CD14-positive monocyte (primary cell): Measurements from ENCODE around the gene YBX2. TPM values are rescaled to one million over a fixed set of nuclear protein-coding genes. Genes with fewer than 3 reads are reported as not detected.

ENCODE experiments used
- DNase-seq, 3 donors: peaks; one replicate each; pipeline ENCODE4 v3.0.0-alpha.2; 2011 to 2022
- H2AFZ ChIP-seq: 2 replicates; pipeline ENCODE4 v1.6.0; 2012; ENCODE audit warnings: mild to moderate bottlenecking, low read depth, low read length, inconsistent platforms; ENCODE audit not compliant: insufficient read depth, poor library complexity, severe bottlenecking
- H3K27ac ChIP-seq, 2 donors: 1 replicate in 1 of 2; 2 replicates in 1 of 2; pipeline ENCODE4 v1.5.1; 2012 to 2013; ENCODE audit warnings: low read length in 2 of 2, control low read depth in 1 of 2, inconsistent platforms in 1 of 2, low read depth in 1 of 2, mild to moderate bottlenecking in 1 of 2
- H3K27me3 ChIP-seq, 2 donors: one replicate each; pipeline versions ENCODE4 v1.6.0 to v1.6.1; 2011 to 2013; ENCODE audit warnings: low read length in 2 of 2; ENCODE audit not compliant: control insufficient read depth in 2 of 2, insufficient read depth in 2 of 2
- H3K36me3 ChIP-seq, 2 donors: replicated peaks in 1 of 2; 1 replicate in 1 of 2; 2 replicates in 1 of 2; pipeline versions ENCODE4 v1.5.1 to v1.6.1; 2012 to 2013; ENCODE audit warnings: low read length in 2 of 2, control low read depth in 1 of 2, inconsistent platforms in 1 of 2, mild to moderate bottlenecking in 1 of 2; ENCODE audit not compliant: insufficient read depth in 2 of 2, control insufficient read depth in 1 of 2
- H3K4me1 ChIP-seq, 2 donors: 1 replicate in 1 of 2; 2 replicates in 1 of 2; pipeline versions ENCODE4 v1.5.1 to v1.6.1; 2012 to 2013; ENCODE audit warnings: low read length in 2 of 2, control low read depth in 1 of 2, inconsistent platforms in 1 of 2, mild to moderate bottlenecking in 1 of 2, moderate library complexity in 1 of 2; ENCODE audit not compliant: insufficient read depth in 2 of 2, control insufficient read depth in 1 of 2
- H3K4me2 ChIP-seq: replicated peaks from 2 replicates; pipeline ENCODE3; 2012; ENCODE audit warnings: low read length, moderate library complexity, mild to moderate bottlenecking; ENCODE audit not compliant: poor library complexity, severe bottlenecking; ENCODE audit errors: extremely low read depth
- H3K4me3 ChIP-seq, 3 experiments: fragments of 200-600 bp in 1 of 3; sonication (generic) in 1 of 3; replicated peaks in 1 of 3; 1 replicate in 2 of 3; 2 replicates in 1 of 3; pipeline ENCODE4 v1.5.1; 2011 to 2013; ENCODE audit warnings: low read length in 3 of 3, mild to moderate bottlenecking in 3 of 3, control low read depth in 2 of 3, low read depth in 2 of 3, inconsistent platforms in 1 of 3, moderate library complexity in 1 of 3
- H3K79me2 ChIP-seq: 2 replicates; pipeline ENCODE4 v1.6.0; 2012; ENCODE audit warnings: mild to moderate bottlenecking, control low read depth, inconsistent platforms, low read length, moderate library complexity; ENCODE audit not compliant: insufficient read depth
- H3K9ac ChIP-seq: 2 replicates; pipeline ENCODE4 v1.6.0; 2017; ENCODE audit warnings: low read length, mild to moderate bottlenecking; ENCODE audit not compliant: insufficient read depth, poor library complexity, severe bottlenecking
- H3K9me3 ChIP-seq, 2 donors: replicated peaks in 1 of 2; 1 replicate in 1 of 2; 2 replicates in 1 of 2; pipeline versions ENCODE4 v1.5.1 to v1.6.1; 2012 to 2013; ENCODE audit warnings: low read length in 2 of 2, control low read depth in 1 of 2; ENCODE audit not compliant: control insufficient read depth in 1 of 2, insufficient read depth in 1 of 2
- H4K20me1 ChIP-seq: 2 replicates; pipeline ENCODE4 v1.6.0; 2012; ENCODE audit warnings: mild to moderate bottlenecking, low read length, control low read depth, moderate library complexity; ENCODE audit not compliant: insufficient read depth
- H3K27ac Mint-ChIP-seq, 7 donors: one replicate each; pipeline ENCODE4 v1.8.0; 2020; ENCODE audit warnings: mild to moderate bottlenecking in 7 of 7, mixed read lengths in 7 of 7, moderate library complexity in 6 of 7, inconsistent platforms in 2 of 7
- H3K27me3 Mint-ChIP-seq, 3 donors: one replicate each; pipeline ENCODE4 v1.8.0; 2021 to 2022; ENCODE audit warnings: low read depth in 3 of 3, mild to moderate bottlenecking in 3 of 3, mixed read lengths in 3 of 3, moderate library complexity in 3 of 3, inconsistent platforms in 1 of 3
- H3K36me3 Mint-ChIP-seq, 2 donors: one replicate each; pipeline ENCODE4 v1.8.0; 2020; ENCODE audit warnings: mixed read lengths in 2 of 2, inconsistent platforms in 1 of 2, mild to moderate bottlenecking in 1 of 2
- H3K4me1 Mint-ChIP-seq: one replicate; pipeline ENCODE4 v1.8.0; 2020; ENCODE audit warnings: mild to moderate bottlenecking, mixed read lengths
- H3K4me3 Mint-ChIP-seq, 2 donors: one replicate each; pipeline ENCODE4 v1.8.0; 2020; ENCODE audit warnings: mild to moderate bottlenecking in 2 of 2, mixed read lengths in 2 of 2, moderate library complexity in 1 of 2
- H3K9me3 Mint-ChIP-seq, 7 donors: one replicate each; pipeline ENCODE4 v1.8.0; 2020 to 2022; ENCODE audit warnings: mixed read lengths in 7 of 7, mild to moderate bottlenecking in 6 of 7, moderate library complexity in 6 of 7, inconsistent platforms in 2 of 7
- CTCF ChIP-seq: fragments of 200-600 bp; IDR thresholded peaks from one replicate; pipeline ENCODE4 v1.8.0; 2022; ENCODE audit warnings: antibody characterized with exemption, mild to moderate bottlenecking
- WGBS: methylation state at CpG from one replicate; pipeline ENCODE4 v1.1.5; 2013; ENCODE audit warnings: missing lambda C conversion rate; ENCODE audit not compliant: insufficient coverage; 5-methylcytosine and 5-hydroxymethylcytosine counted together
- intact Hi-C, 2 donors: fragments of 100-400 bp; cut with micrococcal nuclease; formaldehyde crosslinking; loops; one replicate each; pipeline versions ENCODE4 v1.15.0 to v1.15.1; 2023
- polyA plus RNA-seq, 3 donors: library from polyadenylated mRNA; depleted of rRNA in 1 of 3; unstranded in 2 of 3; stranded (reverse) in 1 of 3; fragments of 300-500 nt in 2 of 3; fragments of >200 nt in 1 of 3; fragmentation: Illumina TruSeq in 2 of 3; gene quantifications; 1 replicate in 2 of 3; 2 replicates in 1 of 3; pipeline ENCODE4 v1.2.3, GENCODE V29; 2012 to 2021

The YBX2 gene
- polyA plus RNA-seq, 3 donors: not detected

DNA sequence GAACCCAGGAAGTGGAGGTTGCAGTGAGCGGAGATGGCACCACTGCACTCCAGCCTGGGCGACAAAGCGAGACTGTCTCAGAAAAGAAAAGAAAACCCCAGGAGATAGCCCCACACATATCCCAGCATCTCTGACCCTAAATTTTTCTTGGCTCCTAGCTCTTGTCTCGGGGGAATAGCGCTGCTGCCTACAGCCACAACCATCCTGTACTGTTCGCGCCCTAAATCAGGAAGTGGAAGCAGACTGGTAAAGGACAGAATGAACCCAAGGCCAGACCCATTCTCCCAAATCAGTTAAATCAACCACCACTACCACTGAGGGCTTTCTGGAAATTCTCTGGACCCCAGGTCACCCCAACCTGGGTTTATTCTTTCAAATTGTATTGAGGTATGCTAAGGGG, 44.6 kb downstream of the YBX2 start:
- H3K9me3 ChIP-seq: no peaks in the 10 kb centered on the region
- Mint-ChIP-seq H3K27ac (peak overlapping the region; percentile 85 to 100 (median 95)), H3K4me1 (peaks cover 34% of the 10 kb centered on the region), H3K27me3 (no peaks in the 10 kb centered on the region), H3K4me3 (peak overlapping the region; percentile 90 to 93), H3K36me3 (peaks cover 28 to 38% of the 10 kb centered on the region in 2 donors), H3K9me3 (no peaks in the 10 kb centered on the region)
- no peak overlapping the region for H2AFZ ChIP-seq
- TF ChIP-seq CTCF: no peak
- peaks cover 78% of the 10 kb centered on the region for H3K79me2 ChIP-seq
- no peaks in the 10 kb centered on the region for H3K27me3 ChIP-seq
- peak overlapping the region; percentile 97 for H3K9ac ChIP-seq
- peaks cover 5% of the 10 kb centered on the region for H4K20me1 ChIP-seq
- H3K4me3 ChIP-seq: peak overlapping the region; percentile 73 to 93 (median 87)
- DNase-seq: peak in 1 of 3 donors; percentile 35
- H3K4me2 ChIP-seq: peak overlapping the region; percentile 86
- H3K36me3 ChIP-seq: peaks cover 24 to 27% of the 10 kb centered on the region in 2 donors
- H3K4me1 ChIP-seq: peaks cover 31 to 36% of the 10 kb centered on the region in 2 donors
- WGBS: 46% methylated on average over 7 of the region's 7 CpGs
- H3K27ac ChIP-seq: peak overlapping the region; percentile 100
- intact Hi-C loops: loop anchor here (5.0 to 10.0 kb wide), 4 partner anchors 33 to 315 kb away; partner anchors contain the start of genes ACADVL (in 1 of the 2), DLG4 (in 1 of the 2), EIF5A (in 1 of the 2) and SENP3 (in 1 of the 2)

DNA sequence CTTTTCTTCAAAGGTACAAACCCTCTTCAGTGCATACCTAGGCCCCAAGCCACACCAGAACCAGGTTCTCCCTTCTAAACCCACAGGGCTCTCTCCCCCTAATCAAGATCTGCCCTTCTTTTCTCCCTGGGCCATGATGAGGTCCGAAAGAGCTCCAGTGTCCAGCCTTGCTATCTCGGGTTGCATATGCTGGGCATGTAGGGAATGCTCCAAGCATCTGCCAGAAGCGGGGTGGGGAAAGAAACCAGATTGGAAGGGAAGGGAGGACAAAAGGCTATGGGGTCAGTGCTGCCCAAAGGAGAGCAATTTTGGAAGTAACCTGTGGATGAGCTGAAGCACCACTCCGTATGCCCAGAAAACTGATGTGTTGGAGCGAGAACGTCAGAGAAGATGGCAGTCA, 45.2 kb downstream of the YBX2 start:
- H3K4me1 ChIP-seq: peaks cover 31 to 36% of the 10 kb centered on the region in 2 donors
- peak overlapping the region in 1 of 2 donors; percentile 9 for H3K27ac ChIP-seq
- H3K79me2 ChIP-seq: peaks cover 76% of the 10 kb centered on the region
- H3K36me3 Mint-ChIP-seq: peaks cover 28 to 38% of the 10 kb centered on the region in 2 donors
- H3K27me3 ChIP-seq: no peaks in the 10 kb centered on the region
- peak overlapping the region in 5 of 7 donors; percentile 4 to 95 (median 95) for H3K27ac Mint-ChIP-seq
- no peak for DNase-seq
- H3K4me1 Mint-ChIP-seq: peaks cover 34% of the 10 kb centered on the region
- H3K4me3 ChIP-seq: no peak overlapping the region
- intact Hi-C loops: no loop called here
- TF ChIP-seq CTCF: no peak
- peaks cover 26 to 27% of the 10 kb centered on the region in 2 donors for H3K36me3 ChIP-seq
- peaks cover 5% of the 10 kb centered on the region for H4K20me1 ChIP-seq
- H3K4me3 Mint-ChIP-seq: peak overlapping the region in 1 of 2 donors; percentile 62
- H3K9me3 ChIP-seq: no peaks in the 10 kb centered on the region
- no peak overlapping the region for H3K9ac ChIP-seq
- H2AFZ ChIP-seq: no peak overlapping the region
- WGBS: 99% methylated on average over 5 of the region's 6 CpGs
- H3K27me3 Mint-ChIP-seq: no peaks in the 10 kb centered on the region
- no peak overlapping the region for H3K4me2 ChIP-seq
- no peaks in the 10 kb centered on the region for H3K9me3 Mint-ChIP-seq
